HG03064 (cell line): ENCODE measurements around the gene OCA2.
"Not testable (repeated sequence)": the region's sequence is repeated elsewhere in the genome, so short reads cannot be mapped to it uniquely, and the experiment has no call there.

ENCODE experiments used
- ATAC-seq: cut with Tn5 transposase; IDR thresholded peaks from one replicate; pipeline ENCODE4 v1.9.1; 2021; ENCODE audit warnings: low read depth; ENCODE audit not compliant: unreplicated experiment

The OCA2 gene

DNA sequence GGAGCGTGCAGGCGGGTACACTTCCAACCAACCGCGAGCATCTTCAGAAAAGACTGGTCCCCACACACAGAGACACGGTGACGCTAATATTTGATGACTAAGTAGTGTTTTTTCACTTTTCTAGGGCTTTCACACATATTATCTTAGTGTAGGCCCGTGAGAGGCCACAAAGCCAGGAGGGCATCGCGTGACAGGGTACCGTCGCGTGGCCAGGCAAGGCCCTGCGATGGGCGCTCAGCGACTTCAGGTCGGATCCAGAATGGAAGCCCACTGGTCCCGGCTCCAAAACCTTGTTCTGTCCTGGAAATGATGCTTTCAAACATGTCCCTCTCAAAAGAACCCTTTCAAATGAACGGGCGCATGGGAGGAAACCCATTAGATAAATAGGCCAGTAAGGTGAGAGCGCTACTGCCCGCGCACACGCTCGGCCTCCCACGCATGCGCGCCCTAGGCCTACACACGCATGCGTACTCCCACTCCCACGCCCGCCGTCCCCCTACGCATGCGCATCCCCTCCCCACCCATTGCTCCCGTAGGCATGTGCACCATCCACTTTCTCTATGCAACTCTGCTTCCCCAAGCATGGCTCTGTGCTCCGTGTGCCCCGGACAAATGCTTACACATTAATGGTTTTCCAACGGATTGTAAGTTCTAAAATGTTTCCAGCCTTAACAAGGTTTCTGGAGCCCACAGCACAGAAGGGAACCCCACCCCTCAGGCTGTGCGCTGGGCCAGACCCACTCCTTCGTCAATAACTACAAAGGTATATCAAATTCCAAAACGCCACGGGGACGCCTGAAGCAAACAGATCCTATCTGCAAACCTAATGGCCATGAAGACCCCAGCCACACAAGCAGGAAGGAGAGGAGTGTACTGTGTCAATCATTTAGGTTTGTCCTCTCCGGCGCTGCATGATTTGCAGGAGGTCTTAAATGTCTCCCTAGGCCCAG is 72.1 kb downstream of the OCA2 start:
- ATAC-seq = no peak

DNA sequence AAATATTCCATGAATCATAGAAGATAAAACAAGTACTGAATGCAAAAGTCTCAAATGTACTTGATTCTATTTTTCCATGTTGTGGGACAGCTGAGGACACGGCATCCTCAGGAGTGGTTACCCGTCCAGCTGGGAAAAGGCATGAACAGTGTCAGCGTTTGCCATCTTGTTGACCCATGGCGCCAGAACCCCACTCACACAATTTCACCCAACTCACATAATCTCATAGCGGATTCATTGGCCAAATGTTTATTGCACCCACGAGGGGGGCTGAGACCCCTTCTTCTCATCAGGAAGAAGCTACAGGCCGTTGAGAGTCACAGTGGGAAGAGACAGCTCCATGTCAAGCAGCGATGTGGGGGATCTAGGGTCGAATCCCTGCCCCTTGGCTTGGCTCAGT is 72.9 kb downstream of the OCA2 start:
- no peak for ATAC-seq

DNA sequence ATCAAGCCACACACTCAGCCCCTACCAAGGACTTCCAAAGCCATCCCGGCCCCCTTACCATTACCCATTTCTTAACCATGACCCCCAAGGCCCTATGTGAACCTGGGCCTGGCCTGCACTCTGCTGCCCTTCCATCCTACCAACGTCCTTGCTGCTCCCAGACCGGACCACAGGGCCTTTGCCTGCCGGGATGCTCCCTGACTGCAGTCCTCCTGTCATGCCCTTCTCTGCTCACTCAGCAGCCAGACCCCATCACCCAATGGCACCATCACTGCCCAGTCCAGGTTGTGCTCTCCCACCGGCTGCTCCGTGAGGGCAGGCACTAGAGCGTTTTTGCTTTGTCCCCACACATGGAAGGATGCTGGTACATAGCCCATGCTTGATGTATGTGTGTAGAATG is 73.7 kb downstream of the OCA2 start:
- no peak for ATAC-seq

DNA sequence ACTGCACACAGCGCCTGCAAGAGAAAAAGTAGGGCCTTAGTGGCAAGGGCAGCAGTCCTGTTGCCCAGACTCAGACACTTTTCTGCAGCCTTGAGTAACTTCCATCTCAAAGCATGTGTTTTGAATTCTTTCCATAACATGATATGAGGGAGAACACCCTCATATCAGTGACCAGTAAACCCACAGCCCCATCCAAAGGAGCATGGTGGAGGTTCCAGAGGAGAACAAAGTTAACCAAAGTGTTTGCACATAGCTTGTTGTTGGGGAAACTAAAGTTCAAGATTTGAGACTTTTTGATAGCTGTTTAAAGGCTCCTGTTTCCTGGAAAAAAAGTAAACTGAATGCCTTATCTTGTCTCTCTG is 74.2 kb downstream of the OCA2 start:
- no peak for ATAC-seq

DNA sequence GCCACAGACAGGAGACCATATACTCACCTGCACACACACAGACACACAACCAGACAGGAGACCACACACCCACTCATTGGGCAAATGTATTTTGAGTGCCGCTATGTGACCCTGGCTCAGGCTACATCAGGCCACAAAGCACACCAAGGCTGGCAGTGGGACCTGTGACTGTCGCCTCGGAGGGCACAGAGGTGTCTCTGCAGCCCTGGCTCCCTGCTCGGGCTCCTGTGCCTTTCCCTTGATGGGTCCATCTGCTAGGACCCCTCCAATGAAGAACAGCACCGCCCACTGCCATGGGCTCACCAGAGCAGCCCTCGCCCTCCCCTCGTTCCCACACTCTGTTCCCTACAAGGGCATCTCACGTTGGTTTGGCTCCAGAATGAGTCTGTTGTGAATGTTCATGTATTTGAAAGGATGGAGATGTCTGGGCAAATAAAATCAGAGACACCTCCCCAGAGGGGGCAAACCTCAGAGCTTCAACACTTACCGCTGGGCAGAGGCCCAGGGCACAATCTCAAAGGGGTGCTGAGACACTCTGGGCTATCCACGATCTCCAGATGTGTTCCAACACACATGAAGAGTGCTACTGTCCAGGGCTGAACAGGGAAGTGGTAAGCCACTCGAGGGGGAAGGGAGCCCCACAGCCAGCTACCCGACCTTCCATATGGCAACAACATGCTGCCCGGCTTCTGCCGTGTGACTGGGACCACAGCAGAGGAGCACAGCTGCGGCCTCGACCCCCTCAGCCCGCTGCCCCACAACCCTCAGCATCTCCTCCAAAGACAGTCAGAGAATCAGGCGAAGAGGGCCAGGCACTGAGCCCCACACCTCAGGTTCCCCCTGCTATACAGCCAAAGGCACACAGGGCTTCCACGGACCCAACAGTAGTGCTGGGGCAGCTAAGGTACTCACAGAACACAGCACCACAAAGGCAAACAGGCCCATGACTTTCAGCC is 74.9 kb downstream of the OCA2 start:
- ATAC-seq = no peak

DNA sequence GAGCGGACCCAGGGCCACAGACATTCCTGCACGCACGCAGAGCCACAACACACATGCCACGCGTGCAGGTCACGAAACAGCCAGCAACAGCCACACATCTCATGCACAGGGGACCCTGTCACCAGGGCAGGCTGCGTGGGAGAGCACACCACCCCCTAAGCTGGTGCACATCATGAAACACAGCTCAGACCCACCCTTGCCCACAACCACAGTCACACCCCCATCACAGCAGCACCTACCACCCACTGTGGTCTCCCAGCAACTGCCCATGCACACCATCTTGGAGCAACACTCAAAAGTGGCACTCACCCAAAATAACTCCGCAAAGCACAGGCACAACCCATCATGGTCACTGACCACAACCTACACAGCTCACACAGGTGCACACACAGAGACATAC is 75.7 kb downstream of the OCA2 start:
- ATAC-seq = no peak

DNA sequence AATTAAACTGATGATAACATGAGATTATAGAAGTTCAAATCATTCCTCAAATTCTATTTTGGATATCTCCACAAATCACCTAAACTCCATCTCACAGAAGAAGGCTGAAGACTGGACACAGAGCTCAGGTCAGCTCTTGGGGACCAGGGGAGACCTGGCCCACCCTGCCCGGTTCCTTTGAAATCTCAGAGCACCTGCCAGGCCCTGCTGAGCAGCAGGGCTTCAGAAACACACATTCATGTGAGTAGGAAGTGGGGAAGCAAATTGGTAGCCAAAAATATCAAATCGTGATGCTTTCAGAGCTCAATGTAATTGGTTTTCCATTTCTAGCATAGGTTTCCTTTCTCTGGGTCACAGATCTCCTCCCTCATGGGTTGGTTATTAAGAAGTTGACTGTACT is 76.2 kb downstream of the OCA2 start:
- no peak for ATAC-seq

DNA sequence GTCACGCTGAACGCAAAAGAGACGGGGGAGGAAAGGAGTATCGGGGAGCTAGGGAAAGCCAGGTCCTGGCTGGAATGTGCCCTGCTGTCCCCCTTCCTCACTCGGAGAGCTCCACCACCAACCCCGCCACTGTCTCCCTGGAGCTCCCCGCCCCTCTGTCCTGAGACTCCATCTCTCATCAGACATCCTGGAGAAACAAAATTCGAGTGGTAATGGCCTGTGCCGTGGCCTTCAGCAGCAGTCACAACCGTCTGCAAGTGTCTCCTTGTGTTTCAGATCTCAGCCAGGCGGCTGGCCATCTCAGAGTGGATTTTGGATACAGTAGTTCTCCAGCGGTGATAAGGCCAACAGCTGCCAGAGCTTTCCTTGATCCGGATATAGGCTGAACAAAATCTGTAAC is 76.9 kb downstream of the OCA2 start:
- ATAC-seq = no peak

DNA sequence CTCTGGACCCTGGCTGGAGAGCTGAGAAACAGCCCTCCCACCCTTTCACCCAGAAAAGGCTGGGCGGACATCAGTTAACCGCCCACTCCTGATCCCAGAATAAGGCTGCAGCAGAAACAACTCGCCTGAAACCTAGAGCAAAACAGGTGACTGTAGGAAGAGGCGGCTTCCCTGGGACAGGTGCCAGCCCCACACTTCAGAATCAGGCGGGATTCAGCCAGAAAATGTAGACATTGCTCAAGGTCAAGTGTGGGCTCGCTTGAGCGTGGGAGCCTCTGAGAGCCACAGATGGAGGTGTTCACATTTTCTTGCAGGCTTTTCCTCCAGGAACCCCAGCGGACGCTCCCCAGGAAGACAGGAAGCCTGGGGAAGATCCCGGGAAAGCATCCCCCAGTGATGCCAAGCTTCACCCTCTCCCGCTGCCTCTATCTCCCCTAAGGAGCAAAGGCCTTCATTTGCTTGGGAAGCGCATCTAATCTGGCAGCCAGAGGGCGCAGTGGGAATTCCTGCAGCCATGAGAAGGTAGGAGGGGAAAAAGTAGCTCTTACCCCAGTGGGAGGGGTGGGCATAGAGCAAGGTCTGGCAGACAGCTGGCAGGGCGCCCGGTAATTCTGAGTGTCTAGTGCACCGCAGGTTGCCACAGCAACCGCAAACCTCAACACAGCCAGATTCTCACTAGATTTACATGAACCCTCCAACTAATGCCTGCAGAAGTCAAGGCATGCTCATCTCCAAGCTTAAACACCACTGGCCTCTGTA is 77.7 kb downstream of the OCA2 start:
- no peak for ATAC-seq

DNA sequence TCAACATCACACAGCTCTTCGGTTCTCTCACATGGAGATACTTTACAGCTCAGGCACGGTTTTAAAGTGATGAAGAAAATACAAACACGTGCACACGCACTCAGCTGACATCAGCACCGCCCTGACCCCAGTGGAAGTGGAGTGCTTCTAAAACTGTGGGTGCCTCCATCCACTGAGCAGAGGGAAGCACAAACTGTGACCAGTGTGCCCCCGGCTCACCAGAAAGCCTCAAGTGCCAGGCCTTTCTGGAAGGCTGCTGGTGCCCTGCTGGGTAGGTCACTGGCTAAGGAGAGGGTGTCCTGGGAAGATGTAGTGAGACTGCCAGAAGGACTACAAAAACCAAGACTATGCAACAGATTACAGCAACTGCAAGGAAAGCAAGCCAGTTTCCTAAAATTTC is 78.5 kb downstream of the OCA2 start:
- no peak for ATAC-seq

DNA sequence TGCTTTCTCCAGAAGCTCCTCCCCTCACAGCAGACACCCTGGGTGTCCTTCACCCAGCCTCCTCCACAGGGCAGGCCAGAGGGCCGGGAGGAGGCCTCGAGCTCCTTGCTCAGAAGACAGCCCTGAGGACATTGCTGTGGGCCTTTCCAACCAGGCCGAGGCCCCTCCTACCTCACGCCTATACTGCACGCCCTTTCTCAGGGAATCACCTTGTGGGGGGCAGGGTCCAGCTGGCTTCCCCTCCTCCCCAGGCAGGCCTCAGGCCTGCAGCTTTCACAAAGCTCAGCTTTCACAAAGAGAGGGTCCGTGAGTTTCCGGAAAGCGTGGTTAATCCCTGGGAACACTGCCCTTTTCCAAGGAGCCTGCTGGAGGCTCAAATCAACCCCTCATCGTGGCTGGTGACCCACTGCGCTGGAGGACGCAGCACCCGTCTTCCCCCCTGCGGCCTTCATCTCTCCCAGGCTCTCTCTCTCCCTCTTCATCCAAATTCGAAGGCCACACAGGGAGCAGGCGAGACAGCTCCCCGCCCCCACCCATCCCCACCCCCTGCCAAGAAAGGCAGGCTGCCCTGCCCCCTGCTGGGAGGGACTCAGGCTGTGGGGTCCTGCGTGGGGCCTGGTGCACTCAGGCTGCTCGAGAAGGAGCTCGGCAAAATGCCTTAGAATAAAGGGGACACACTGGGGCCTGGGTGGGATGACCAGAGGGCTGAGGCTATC is 79.4 kb downstream of the OCA2 start:
- ATAC-seq = no peak

DNA sequence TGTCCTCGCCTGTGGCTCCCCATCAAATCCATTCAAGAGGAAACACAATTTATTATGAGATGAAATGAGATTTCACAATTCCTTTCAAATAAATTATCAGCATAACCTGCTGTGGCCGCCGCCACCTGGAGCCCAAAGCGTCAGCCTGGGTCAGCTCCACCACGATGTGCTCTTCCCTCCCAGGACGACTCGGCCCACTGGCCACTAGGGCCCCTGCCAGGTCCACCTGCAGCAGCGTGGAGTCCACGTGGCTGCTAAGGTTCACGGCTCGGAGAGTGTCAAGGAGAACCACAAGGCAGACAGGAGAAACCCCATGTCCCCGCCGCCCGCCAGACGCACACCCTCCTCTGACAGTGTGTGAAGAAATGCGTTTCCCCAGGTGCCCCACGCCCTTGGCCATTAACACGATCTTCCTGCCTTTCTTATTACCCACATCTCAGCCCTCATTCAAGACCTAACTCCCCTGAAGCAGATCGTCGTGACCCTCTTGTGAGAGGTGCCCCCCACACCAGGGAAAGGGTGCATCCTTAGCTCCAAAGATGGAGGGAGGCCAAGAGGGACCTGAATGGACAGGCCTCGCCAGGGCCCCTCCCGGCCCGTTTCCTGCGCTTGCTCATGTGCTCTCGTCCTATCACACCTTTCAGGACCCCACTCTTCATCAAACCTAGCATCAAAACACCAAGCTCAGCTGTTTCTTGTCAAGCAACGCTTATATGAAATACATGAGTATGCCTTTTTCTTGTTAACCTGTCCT is 80.6 kb downstream of the OCA2 start:
- no peak for ATAC-seq

DNA sequence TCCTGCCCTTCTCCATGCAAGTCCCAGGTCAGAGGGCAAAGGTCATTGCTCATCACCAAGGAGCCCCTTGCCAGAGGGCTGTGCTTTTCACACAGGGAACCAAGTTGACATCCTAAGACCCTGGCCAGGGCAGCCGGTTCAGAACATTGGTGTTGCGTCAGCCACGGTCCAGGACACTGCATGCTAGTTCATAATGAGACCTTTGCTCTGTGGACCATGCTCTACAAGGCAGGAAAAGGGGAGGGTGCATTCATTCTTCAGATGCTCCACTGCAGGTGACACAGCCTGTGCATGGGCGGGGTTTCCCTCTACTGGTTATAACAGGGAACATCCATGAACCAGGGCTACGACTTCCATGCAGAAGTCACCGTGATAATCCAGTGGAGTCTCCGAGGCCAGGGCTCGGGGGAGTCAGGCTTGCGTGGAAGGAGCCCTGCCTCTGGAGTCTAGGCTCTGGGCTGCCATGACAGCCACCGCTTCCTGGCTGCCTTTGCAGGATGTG is 81.6 kb downstream of the OCA2 start:
- ATAC-seq = no peak

DNA sequence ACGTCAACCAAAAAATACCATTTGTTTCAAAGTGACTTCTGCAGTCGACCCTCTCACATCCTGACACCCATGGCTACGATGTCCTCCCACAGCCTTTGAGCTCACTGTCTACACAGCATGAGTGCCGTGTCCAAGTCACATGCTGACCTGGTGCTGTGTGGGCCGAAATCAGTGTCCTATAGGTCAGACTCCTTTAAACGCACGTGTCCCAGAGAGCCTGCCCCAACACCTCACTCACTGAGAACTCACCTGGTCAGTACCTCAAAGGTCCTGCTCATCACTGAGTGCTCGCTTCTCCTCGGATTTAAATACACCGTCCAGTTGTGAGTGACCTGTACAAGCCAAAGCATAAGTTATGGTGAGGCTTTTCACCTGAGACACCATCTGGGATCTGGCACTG is 83.3 kb downstream of the OCA2 start:
- no peak for ATAC-seq

DNA sequence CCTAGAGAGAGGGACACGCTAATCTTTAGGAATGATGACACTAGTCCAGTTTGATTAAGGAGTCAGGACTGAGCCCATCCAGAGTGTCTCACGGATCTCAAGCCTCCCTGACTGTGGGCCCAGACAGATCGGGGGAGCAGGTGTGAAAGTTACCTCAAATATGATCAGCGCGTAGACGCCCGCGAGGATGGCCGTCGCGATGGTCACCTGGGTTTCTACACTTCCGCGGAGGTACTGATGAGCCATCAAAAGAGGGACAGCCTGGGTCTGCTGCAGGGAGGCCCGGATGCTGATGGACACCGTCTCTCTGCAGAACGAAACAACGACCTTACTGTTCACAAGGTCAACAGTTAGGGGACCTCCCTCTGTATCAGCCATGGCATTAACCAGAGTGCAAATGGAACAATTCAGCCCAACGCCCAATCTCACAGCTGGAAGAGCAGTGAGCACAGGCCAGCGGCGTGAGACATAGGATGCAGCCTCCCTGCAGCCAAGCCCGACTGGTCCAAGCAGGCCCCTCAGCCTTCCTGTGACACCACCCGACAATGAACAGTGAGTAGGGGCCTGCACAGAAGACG is 84.4 kb downstream of the OCA2 start:
- no peak for ATAC-seq

DNA sequence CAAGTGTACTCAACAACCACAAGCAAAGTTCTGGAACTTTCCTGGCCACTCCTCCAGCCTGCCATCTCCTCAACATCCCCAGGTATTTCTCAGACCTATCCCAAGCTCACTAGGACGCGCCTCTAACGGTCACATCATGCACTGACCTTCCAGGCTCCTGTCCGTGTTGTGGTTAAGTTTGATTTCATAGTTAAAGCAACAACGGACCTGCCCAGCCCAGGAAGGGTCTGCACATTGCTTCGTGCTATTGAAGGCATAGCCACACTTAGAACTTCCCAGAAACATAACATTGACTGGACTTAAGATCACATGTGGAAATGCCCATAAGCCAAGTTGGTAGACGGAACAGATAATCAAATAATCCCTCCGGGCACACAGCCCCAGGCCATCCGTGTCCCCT is 85.1 kb downstream of the OCA2 start:
- no peak for ATAC-seq

DNA sequence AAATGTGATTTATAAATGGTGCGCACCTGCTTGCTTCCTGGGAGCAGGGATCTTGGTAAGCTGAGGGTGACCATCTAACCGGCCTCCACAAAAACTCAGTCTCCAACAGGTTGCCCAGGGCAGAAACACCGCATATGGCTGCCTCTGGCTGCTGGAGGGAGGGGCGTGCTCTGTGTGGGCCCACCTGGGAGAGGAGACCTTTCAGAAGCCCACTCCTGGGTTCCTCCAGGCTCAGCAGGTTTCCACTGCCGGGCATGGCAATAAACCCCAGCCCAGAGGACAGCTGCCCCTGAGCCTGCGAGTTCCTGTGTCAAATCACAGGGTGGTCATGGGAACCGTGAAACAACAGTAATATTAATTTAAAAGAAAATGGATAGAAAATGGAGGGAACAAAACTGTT is 85.6 kb downstream of the OCA2 start:
- ATAC-seq = no peak

DNA sequence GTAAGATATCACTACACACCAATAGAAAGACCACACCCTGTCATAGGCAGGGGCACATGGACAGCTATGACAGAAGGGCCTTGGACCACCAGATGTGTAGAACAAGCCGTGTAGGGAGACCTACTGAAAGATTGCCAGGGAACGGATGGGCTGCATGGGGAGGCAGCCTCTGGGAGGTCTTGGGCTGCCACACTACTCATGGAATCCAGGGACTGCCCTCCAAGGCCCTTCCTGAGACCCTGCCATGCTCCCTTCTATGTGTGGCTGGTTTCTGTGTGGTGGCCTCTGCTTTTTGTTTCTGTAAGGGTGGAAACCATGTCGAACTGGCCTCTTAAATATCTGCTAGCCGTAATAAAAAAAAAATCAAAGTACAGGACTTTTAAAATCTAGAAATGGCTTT is 86.9 kb downstream of the OCA2 start:
- no peak for ATAC-seq

DNA sequence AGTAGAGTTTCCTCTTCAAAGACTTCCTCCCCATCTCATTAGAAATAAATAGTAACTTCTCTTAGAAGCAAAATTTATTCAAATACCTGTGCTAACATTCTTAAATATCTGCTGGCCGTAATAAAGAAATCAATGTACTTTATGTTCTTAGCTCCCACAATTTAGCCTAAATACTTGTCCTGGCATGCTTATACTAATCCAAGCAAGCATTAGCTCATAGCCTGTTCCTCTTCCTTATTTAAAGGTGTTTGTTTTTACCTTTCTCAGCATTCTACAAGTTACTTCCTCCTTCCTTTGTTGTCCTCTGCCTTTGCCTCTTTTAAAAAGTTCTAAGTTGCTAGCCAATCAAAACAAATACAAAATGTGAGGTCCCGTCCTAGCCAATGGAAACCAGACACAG is 90.9 kb downstream of the OCA2 start:
- ATAC-seq = not testable (repeated sequence)
